ELF-1 (cell line): ENCODE data around the gene RPS27.
"Not testable (repeated sequence)": the region's sequence is repeated elsewhere in the genome, so short reads cannot be mapped to it uniquely, and the experiment has no call there.

Experiments
- DNase-seq: peaks from one replicate; pipeline ENCODE4 v3.0.0-alpha.2; 2016; ENCODE audit warnings: low read depth, low spot score

Gene RPS27

GRCh38 chr1:153961421-153961820 is 29.1 kb upstream of the RPS27 start:
- no peak for DNase-seq

GRCh38 chr1:153962088-153963029 is 28.2 kb upstream of the RPS27 start:
- peak; percentile 56 for DNase-seq

- DNase-seq, result peak; percentile 99
Observed at GRCh38 chr1:153963030-153963849, 27.3 kb upstream of the RPS27 start, which contains the start of gene SLC39A1. Gene SLC39A1, minus strand, starts transcription at chr1:153963537. Its CDS starts 822 bp downstream, at chr1:153962715.

- peak; percentile 99 for DNase-seq
Observed at GRCh38 chr1:153963850-153964331, 26.7 kb upstream of the RPS27 start.

GRCh38 chr1:153967107-153967999 is 23.2 kb upstream of the RPS27 start, which contains the start of gene CREB3L4:
Gene CREB3L4, plus strand, starts transcription at chr1:153967902. Its CDS starts 624 bp downstream, at chr1:153968526.
- DNase-seq, result peak; percentile 99

- no peak for DNase-seq
Observed at GRCh38 chr1:153968000-153968363, 22.6 kb upstream of the RPS27 start.

- no peak for DNase-seq
Observed at GRCh38 chr1:153968408-153968807, 22.2 kb upstream of the RPS27 start.

- DNase-seq, result no peak
Observed at GRCh38 chr1:153968972-153969371, 21.6 kb upstream of the RPS27 start.

- no peak for DNase-seq
Observed at GRCh38 chr1:153970346-153970745, 20.2 kb upstream of the RPS27 start.

- no peak for DNase-seq
Observed at GRCh38 chr1:153973071-153973470, 17.5 kb upstream of the RPS27 start.

GRCh38 chr1:153973525-153973924 is 17.0 kb upstream of the RPS27 start:
- DNase-seq, result no peak

GRCh38 chr1:153976819-153977249 is 13.7 kb upstream of the RPS27 start:
- DNase-seq, result no peak

GRCh38 chr1:153977250-153978240 is 13.0 kb upstream of the RPS27 start, which contains the start of gene JTB:
Gene JTB, minus strand, starts transcription at chr1:153977674. Its CDS starts 422 bp downstream, at chr1:153977252.
- DNase-seq, result peak; percentile 84

GRCh38 chr1:153978274-153978909 is 12.2 kb upstream of the RPS27 start:
- no peak for DNase-seq

- DNase-seq, result not testable (repeated sequence)
Observed at GRCh38 chr1:153979091-153979490, 11.5 kb upstream of the RPS27 start.

GRCh38 chr1:153981735-153982134 is 8.8 kb upstream of the RPS27 start:
- not testable (repeated sequence) for DNase-seq

GRCh38 chr1:153984123-153984894 is 6.3 kb upstream of the RPS27 start:
- no peak for DNase-seq

- no peak for DNase-seq
Observed at GRCh38 chr1:153985341-153985912, 5.1 kb upstream of the RPS27 start.
